GM19023 (cell line): ENCODE data around the gene PTPRU.
A peak's percentile ranks its signal among the peaks of the same experiment; 100 is the strongest.

Experiments
- ATAC-seq: cut with Tn5 transposase; IDR thresholded peaks from one replicate; pipeline ENCODE4 v1.9.1; 2021; ENCODE audit warnings: mild to moderate bottlenecking, moderate library complexity; ENCODE audit not compliant: unreplicated experiment

Gene PTPRU

GRCh38 chr1:29235955-29236711 is at the start of gene PTPRU:
Gene PTPRU, plus strand, starts transcription at chr1:29236522. Its CDS starts 123 bp downstream, at chr1:29236645.
- peak; percentile 69 for ATAC-seq

GRCh38 chr1:29186707-29187106 is 49.6 kb upstream of the PTPRU start:
- ATAC-seq, result no peak

- ATAC-seq, result no peak
These were observed 45.6 kb upstream of the PTPRU start for GRCh38 chr1:29190718-29191117.

- no peak for ATAC-seq
These were observed 42.4 kb upstream of the PTPRU start for GRCh38 chr1:29193879-29194455.

GRCh38 chr1:29195881-29196291 is 40.4 kb upstream of the PTPRU start:
- no peak for ATAC-seq

- ATAC-seq, result no peak
These were observed 39.3 kb upstream of the PTPRU start for GRCh38 chr1:29196863-29197589.

- ATAC-seq, result no peak
These were observed 38.8 kb upstream of the PTPRU start for GRCh38 chr1:29197590-29197924.

- ATAC-seq, result no peak
These were observed 38.3 kb upstream of the PTPRU start for GRCh38 chr1:29197993-29198392.

- ATAC-seq, result no peak
These were observed 35.3 kb upstream of the PTPRU start for GRCh38 chr1:29200906-29201594.

- no peak for ATAC-seq
These were observed 34.7 kb upstream of the PTPRU start for GRCh38 chr1:29201595-29202051.

- ATAC-seq, result no peak
These were observed 34.3 kb upstream of the PTPRU start for GRCh38 chr1:29202053-29202452.

GRCh38 chr1:29202584-29203340 is 33.6 kb upstream of the PTPRU start:
- no peak for ATAC-seq

GRCh38 chr1:29208442-29208841 is 27.9 kb upstream of the PTPRU start:
- ATAC-seq, result no peak

- no peak for ATAC-seq
These were observed 27.1 kb upstream of the PTPRU start for GRCh38 chr1:29209173-29209572.

GRCh38 chr1:29210278-29211085 is 25.8 kb upstream of the PTPRU start:
- no peak for ATAC-seq

- no peak for ATAC-seq
These were observed 25.0 kb upstream of the PTPRU start for GRCh38 chr1:29211086-29212030.

GRCh38 chr1:29213055-29213454 is 23.3 kb upstream of the PTPRU start:
- no peak for ATAC-seq

GRCh38 chr1:29217633-29218032 is 18.7 kb upstream of the PTPRU start:
- ATAC-seq, result no peak

GRCh38 chr1:29218223-29218622 is 18.1 kb upstream of the PTPRU start:
- ATAC-seq, result no peak
